NCI-H2171 treated with DMSO at 0.1 percent for 48 hours (cell line): Measurements from ENCODE around the gene CFD.
"Not testable (repeated sequence)": the region's sequence is repeated elsewhere in the genome, so short reads cannot be mapped to it uniquely, and the experiment has no call there.

ENCODE experiments used
- DNase-seq: peaks from one replicate; lab custom pipeline; 2025; lab: John Stamatoyannopoulos, UW

Gene CFD

DNA sequence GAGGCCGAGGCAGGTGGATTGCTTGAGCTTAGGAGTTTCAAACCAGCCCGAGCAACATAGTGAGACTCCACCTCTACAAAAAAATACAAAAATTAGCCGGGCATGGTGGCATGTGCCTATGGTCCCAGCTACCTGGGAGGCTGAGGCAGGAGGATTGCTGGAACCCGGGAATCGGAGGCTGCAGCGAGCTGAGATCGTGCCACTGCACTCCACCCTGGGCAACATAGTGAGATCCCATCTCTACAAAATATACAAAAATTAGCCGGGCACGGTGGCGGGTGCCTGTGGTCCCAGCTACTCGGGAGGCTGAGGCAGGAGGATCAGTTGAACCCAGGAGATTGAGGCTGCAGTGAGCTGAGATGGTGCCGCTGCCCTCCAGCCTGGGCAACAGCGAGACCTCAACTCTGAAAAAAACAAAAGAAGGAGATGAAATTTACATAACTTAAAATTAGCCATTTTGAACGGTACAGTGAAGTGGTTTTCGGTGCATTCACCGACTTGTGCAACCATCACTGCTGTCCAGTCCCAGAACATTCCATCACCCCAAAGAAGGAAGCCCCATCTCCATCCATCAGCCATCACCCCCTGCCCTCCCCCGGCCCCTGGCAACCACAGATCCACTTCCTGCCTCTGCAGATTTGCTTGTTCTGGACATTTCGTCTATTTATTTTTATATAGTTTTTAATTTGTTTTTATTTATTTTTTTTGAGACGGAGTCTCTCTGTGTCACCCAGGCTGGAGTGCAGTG lies 33.4 kb upstream of the CFD start:
- no peak for DNase-seq

DNA sequence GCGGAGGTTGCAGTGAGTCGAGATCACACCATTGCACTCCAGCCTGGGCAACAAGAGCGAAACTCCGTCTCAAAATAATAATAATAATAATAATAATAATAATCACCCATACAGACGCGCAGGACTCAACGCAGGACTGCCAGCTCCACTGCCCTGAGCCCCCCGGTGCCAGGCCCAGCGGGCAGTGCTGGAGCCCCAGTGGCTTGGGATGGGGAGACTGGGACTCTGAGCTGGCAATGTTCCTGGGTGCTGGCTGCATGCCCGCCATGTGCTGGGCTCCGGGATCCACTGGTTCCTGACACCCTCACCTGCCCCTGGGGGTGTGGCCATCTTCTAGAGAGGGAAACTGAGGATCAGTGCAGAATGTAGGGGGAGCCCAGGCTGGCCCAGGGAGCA lies 32.2 kb upstream of the CFD start:
- no peak for DNase-seq

DNA sequence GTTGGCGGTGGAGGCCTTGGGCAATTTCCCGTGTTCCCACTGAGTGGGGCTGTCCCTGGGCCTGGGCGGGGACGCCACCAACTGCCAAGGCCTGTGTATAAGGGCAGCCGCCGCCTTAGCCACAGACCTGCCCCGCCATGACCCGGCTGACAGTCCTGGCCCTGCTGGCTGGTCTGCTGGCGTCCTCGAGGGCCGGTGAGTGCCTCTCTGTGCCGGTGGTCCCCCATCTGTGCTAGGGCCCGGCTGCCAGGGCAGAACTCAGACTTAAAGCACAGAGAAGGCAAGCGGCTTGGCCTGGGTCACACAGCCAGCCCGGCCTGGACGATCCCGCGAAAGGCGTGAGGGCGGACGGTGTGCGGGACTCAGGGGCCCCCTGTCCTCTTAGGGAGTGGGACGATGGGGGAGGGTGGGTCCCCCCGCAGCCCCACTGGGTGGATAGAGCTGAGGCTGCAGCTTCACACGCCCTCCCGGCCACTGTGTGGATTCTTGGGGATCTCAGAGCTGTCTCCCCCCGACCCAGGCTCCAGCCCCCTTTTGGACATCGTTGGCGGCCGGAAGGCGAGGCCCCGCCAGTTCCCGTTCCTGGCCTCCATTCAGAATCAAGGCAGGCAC lies 31.6 kb upstream of the CFD start, which contains the start of gene AZU1:
AZU1 (plus strand) TSS at position 128 of the 612 bp plus-strand sequence; CDS start at position 138, 10 bp downstream.
- DNase-seq: no peak

DNA sequence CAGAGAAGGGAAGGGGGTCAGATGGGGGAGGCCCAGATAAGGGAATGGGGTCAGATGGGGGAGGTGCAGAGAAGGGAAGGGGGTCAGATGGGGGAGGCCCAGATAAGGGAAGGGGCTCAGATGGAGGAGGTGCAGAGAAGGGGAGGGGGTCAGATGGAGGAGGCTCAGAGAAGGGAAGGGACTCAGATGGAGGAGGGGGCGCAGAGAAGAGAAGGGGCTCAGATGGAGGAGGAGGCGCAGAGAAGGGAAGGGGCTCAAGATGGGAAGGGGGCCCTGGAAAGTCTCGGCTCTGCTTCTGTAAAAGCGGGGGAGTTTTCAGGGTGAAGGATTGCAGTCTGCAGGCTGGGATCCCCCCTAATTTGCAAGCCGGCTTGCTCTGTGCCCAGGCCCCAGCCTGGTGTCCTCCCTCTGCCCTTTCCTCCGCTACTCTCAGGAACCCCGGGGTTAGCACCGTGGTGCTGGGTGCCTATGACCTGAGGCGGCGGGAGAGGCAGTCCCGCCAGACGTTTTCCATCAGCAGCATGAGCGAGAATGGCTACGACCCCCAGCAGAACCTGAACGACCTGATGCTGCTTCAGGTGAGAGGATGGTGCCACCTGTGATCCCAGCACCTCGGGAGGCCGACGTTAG lies 30.2 kb upstream of the CFD start:
- DNase-seq: no peak

DNA sequence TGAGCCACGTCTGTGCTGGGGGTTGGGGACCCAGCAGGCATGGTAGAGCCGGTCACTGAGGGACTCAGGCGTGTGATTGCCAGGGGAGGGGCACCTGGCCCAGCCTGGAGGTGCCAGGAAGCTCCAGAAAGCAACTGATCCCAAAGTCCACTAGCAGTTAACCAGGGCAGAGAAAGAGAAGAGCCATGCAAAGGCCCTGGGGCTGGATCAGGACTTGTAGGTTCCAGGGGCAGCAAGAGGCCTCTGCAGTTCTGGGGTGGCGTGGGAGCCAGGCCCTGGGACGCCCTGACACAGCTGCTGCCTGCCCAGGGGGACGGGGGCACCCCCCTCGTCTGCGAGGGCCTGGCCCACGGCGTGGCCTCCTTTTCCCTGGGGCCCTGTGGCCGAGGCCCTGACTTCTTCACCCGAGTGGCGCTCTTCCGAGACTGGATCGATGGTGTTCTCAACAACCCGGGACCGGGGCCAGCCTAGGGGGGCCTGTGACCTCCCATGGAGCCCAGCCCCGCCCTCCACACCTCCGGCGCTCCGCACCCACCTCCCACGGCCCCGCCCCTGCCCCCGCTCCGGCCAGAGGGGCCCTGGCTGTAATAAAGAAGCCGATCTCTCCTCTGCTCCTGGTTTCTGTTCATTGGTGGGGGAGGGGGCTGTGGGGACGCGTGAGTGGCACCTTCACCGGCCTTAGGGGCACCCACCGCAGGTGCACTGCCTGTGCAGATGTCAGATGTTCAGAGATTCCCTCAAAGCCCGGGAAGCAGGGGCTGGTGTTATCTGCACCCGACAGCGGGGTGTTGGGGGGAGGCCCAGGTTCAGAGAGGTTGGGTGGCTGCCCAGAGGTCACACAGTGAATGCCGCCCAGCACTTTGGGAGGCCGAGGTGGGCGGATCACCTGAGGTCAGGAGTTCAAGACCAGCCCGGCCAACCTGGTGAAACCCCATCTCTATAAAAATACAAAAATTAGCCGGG lies 27.8 kb upstream of the CFD start:
- DNase-seq: no peak

DNA sequence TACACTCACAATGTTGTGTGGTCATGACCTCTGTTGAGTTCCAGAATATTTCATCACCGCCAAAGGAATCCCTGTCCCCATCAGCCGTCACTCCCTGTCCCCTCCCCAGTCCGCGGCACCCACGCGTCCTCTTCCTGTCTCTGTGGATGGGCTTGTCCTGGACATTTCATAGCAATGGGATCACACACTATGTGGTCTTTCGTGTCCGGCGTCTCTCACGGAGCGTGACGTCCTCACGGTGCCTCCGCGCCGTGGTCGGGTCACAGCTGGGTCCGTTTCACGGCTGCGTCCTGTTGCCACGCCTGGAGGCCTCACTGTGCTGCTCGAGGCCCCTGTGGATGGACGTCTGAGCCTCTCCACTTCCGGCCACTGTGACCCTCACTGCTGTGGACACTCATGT lies 25.2 kb upstream of the CFD start:
- DNase-seq: no peak

DNA sequence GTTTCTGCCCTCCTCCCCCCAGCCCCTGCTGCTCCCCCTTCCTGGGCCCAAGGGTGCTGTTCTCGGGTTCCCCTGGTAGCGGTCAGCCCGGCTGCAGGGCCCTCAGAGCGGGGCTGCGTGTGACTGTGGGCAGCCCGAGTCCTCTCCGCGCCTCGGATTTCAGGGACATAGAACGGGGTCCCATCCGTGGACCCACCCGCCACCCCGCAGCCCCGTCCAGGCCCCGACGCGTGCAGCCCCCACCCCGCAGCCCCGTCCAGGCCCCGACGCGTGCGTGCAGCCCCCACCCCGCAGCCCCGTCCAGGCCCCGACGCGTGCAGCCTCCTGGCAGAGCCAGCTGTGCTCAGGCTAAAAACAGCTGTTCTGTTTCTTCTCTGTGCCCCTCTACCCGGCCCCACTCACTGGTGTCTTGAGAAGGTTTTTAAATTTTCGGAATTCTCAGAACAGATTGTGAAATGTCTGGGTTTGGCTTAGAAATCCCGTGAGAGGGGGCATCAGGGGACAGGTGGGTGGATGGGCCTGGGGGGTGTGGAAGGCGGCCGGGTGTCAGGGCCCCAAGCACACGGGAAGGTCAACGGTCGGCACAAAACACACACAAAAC lies 24.2 kb upstream of the CFD start:
- DNase-seq: no peak

DNA sequence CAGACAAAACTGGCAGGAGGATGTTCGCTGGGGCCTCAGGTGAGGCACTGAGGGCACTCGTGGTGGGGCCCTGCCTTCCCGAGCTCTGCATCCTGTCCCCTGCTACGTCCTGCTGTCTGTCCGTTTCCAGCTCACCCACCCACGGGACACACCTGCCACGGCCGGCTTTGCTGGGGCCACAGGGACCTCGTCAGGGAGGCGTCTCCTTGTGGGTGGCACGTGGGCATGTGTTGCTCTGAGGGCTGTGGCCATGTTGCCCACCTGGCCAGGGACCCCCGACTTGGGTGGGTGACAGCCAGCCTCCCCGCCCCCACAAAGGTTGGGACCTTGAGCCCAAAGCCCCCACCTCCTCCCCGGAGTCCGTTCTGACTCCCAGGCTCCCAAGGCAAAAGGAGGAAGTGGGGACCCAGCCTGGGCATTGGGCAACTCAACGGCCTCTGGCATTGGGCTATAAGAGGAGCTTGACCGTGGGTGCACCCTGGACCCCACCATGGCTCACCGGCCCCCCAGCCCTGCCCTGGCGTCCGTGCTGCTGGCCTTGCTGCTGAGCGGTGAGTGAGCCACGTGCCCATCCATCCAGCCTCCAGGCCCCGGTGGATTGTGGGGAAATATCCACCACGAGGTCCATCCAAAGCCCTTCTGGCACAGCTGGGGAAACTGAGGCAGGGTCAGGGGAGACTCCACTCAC lies 18.8 kb upstream of the CFD start, which contains the start of gene PRTN3:
PRTN3 (plus strand) TSS at position 481 of the 688 bp plus-strand sequence; CDS start at position 491, 10 bp downstream.
- DNase-seq: no peak

DNA sequence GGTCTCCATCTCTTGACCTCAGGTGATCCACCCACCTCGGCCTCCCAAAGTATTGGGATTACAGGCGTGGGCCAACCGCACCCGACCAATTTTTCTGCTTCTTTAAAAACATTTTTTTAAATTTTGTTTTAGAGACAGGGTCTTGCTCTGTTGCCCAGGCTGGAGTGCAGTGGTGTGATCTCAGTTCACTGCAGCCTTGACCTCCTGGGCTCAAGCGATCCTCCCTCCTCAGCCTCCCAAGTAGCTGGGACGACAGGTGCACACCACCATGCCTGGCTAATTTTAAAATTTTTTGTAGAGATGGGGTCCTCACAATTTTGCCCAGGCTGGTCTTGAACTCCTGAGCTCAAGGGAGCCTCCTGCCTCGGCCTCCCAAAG lies 16.7 kb upstream of the CFD start:
- not testable (repeated sequence) for DNase-seq

DNA sequence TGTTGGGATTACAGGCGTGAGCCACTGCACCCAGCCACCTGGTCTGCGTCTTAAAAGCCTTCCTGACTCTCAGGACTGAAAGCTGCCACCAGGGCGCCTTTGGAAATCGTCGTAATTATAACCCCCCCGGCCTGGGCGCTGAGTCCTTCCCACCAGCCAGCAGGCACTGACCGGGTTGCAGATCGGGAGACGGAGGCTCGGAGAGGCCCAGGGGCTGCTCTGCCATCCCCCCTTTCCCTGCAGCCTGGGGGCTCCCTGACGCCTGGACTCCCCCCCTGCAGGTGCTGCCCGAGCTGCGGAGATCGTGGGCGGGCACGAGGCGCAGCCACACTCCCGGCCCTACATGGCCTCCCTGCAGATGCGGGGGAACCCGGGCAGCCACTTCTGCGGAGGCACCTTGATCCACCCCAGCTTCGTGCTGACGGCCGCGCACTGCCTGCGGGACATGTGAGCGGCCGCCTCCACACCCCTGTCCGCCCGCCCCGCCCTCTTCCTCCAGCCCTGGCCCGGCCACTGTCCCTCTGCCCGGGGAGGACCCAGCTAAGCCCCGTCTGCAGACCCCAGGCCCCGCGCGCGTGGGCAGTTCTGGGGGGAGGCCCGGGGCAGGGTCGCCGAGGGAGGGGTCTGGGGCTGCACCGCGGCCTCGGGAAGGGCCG lies 16.2 kb upstream of the CFD start:
- DNase-seq: no peak

DNA sequence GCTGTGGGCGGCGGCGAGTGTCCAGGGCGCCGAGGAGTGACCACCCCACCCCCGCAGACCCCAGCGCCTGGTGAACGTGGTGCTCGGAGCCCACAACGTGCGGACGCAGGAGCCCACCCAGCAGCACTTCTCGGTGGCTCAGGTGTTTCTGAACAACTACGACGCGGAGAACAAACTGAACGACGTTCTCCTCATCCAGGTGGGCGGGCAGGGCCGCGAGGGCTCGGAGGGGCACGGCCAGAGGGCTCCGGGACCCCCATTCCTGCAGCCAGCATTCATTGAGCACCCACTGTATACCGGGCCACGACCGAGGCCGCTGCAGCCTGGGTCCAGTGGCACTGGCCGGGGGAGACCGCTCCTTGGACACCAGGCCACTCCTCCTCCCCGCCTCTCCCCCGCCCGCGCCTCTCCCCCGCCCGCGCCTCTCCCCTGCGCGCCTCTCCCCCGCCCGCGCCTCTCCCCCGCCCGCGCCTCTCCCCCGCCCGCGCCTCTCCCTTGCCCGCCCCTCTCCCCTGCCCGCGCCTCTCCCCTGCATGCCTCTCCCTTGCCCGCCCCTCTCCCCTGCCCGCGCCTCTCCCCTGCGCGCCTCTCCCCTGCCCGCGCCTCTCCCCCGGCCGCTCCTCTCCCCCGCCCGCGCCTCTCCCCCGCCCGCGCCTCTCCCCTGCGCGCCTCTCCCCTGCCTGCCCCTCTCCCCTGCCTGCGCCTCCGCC lies 15.5 kb upstream of the CFD start:
- DNase-seq: no peak

DNA sequence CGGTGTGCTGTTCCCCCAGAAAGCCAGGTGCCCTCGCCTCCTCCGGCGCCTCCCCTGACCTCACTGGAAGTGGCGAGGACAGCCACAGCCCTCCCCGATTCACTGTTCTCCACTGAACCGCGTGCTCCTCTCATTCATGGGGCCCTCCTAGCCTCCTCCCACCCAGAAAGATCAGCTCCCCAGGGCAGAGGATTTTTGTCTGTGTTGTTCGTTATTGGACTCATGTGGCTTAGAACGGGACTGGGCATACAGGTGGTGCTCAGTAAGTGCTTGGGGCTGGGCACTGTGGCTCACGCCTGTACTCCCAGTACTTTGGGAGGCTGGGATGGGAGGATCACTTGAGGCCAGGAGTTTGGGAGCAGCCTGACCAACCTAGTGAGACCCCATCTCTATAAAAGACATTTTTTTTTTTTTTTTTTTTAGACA lies 14.9 kb upstream of the CFD start:
- DNase-seq: peak; percentile 26

DNA sequence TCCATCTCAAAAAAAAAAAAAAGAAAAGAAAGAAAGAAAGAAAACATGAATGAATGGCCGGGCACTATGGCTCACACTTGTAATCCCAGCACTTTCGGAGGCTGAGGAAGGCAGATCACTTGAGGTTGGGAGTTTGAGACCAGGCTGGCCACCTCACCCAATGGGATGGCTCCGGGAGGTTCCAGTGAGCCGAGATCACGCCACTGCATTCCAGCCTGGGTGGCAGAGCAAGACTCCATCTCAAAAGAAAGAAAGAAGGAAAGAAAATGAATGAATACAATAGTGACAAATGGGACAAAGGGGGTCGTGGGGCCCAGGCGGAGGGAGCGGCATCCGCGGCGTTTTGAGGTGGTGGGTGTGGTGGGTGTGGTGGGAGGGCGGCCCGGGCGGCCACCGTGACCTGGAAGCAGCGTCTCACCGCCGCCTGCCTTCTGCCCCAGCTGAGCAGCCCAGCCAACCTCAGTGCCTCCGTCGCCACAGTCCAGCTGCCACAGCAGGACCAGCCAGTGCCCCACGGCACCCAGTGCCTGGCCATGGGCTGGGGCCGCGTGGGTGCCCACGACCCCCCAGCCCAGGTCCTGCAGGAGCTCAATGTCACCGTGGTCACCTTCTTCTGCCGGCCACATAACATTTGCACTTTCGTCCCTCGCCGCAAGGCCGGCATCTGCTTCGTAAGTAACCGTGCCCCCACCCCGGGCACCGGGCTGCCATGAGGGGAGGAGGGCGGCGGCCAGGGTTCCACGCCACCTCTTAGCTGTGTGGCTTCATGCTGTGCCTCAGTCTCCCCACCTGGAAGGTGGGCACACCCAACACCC lies 13.6 kb upstream of the CFD start:
- DNase-seq: no peak

DNA sequence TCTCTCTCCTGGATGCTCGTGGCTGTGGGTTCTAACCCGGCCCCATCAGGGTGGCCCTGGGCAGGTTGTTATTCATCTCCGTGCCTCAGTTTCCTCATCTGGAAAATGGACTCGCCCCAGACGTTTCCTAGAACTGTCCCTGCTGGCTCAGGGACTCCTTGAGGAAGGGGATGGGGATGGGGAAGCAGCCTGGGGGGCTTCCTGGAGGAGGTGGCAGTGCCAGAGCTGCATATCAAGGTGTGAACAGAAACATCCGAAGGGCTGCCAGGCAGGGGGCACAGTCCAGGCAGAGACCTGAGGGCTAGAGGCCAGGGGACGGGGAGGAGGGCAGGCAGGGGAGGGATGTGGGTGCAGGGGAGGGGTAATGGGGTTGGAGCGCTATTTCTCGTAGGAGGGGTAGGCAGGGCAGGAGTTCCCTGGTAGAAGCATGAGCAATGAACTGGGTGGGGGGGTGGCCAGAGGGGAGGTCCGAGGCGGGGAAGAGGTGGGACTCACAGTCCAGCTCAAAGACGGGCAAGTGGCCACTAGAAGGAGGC lies 11.0 kb upstream of the CFD start:
- DNase-seq: no peak

DNA sequence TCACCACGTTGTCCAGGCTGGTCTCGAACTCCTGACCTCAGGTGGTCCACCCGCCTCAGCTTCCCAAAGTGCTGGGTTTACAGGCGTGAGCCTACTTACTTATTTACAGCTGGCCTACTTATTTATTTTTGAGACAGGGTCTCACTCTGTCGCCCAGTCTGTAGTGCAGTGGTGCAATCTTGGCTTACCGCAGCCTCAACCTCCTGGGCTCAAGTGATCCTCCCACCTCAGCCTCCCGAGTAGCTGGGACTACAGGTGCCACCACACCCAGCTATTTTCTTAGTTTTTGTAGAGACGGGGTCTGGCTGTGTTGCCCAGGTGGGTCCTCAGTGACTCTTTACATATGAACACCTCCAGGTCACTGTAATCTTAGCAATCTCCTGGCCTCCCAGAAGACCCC lies 10.3 kb upstream of the CFD start:
- DNase-seq: not testable (repeated sequence)

DNA sequence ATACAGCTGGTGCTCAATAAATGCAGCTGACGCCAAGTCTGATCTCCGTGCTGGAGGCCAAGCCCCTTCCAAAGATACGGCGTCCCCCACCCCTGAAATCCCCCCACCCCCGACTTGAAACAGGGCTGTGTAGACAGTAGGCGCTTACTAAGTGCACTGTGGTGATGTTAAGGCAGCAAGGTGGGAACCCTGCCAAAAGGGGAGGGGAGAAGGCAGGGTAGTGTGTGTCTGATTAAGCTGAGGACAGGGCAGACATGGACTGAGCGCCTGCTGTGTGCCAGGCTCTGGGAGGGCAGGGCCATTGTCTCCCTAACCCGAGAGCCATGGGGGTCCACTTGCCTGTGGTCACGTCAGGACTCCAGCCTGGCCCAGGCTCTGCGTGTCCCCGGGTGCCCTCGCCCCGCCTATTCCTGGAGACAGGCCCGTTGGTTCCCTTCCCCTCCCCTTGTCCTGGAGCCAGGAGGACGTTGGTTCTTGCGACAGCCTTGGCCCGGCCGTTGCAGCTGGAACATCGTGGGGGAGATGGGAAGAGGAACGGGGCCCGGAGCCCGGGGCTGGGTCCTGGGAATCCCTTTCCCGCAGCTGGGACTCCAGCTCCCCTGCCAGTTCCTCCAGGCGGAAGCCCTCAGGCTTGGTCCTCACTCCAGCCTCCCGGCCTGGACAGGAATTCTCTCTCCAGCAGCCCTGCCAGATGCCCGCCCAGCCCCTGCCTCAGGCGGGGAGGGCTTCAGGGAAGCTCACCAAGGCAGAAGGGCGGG lies 9.1 kb upstream of the CFD start:
- no peak for DNase-seq

DNA sequence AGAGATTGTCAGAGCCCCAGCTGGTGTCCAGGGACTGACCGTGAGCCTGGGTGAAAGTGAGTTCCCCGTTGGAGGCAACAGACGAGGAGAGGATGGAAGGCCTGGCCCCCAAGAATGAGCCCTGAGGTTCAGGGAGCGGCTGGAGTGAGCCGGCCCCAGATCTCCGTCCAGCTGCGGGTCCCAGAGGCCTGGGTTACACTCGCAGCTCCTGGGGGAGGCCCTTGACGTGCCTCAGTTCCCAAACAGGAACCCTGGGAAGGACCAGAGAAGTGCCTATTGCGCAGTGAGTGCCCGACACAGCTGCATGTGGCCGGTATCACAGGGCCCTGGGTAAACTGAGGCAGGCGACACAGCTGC lies 8.5 kb upstream of the CFD start:
- no peak for DNase-seq
